ENCODE data around the gene ZBTB9. TPM values are rescaled to one million over a fixed set of nuclear protein-coding genes. Genes with fewer than 3 reads are reported as not detected.
A peak's percentile ranks its signal among the peaks of the same experiment; 100 is the strongest.

The ZBTB9 gene
- polyA plus RNA-seq, 3 donors: 0.42 to 2.0 (median 1.1) TPM

DNA sequence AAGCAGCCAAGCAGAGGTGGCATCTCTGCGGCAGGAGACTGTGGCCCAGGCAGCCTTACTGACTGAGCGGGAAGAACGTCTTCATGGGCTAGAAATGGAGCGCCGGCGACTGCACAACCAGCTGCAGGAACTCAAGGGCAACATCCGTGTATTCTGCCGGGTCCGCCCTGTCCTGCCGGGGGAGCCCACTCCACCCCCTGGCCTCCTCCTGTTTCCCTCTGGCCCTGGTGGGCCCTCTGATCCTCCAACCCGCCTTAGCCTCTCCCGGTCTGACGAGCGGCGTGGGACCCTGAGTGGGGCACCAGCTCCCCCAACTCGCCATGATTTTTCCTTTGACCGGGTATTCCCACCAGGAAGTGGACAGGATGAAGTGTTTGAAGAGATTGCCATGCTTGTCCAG is 49.5 kb upstream of the ZBTB9 start:
- Mint-ChIP-seq H3K27me3 (ENCODE audit: low read depth in 3 of 3) (peaks cover 0 to 8% (median 0%) of the 10 kb centered on the region in 3 donors), H3K27ac (peak overlapping the region in 4 of 7 donors; percentile 2 to 78 (median 58)), H3K4me3 (no peak overlapping the region), H3K4me1 (peaks cover 4% of the 10 kb centered on the region), H3K9me3 (no peaks in the 10 kb centered on the region), H3K36me3 (peaks cover 43 to 60% of the 10 kb centered on the region in 2 donors)
- H3K27me3 ChIP-seq (ENCODE audit: control insufficient read depth in 2 of 2, insufficient read depth in 2 of 2, low read length in 2 of 2): no peaks in the 10 kb centered on the region
- H3K4me2 ChIP-seq (replicated peaks; ENCODE audit: extremely low read depth, low read length, poor library complexity, severe bottlenecking): no peak overlapping the region
- TF ChIP-seq, protein P1, sequence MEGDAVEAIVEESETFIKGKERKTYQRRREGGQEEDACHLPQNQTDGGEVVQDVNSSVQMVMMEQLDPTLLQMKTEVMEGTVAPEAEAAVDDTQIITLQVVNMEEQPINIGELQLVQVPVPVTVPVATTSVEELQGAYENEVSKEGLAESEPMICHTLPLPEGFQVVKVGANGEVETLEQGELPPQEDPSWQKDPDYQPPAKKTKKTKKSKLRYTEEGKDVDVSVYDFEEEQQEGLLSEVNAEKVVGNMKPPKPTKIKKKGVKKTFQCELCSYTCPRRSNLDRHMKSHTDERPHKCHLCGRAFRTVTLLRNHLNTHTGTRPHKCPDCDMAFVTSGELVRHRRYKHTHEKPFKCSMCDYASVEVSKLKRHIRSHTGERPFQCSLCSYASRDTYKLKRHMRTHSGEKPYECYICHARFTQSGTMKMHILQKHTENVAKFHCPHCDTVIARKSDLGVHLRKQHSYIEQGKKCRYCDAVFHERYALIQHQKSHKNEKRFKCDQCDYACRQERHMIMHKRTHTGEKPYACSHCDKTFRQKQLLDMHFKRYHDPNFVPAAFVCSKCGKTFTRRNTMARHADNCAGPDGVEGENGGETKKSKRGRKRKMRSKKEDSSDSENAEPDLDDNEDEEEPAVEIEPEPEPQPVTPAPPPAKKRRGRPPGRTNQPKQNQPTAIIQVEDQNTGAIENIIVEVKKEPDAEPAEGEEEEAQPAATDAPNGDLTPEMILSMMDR (IDR thresholded peaks at IDR 0.05): no peak
- no peak overlapping the region for H3K4me3 ChIP-seq (replicated peaks in 1 of 3; ENCODE audit: low read depth in 2 of 3, low read length in 3 of 3)
- no peaks in the 10 kb centered on the region for H3K9me3 ChIP-seq (replicated peaks in 1 of 2; ENCODE audit: control insufficient read depth in 1 of 2, insufficient read depth in 1 of 2, low read length in 2 of 2)
- intact Hi-C loops (cut with micrococcal nuclease): no loop called here
- no peaks in the 10 kb centered on the region for H4K20me1 ChIP-seq (ENCODE audit: insufficient read depth, low read length)
- H3K9ac ChIP-seq (ENCODE audit: insufficient read depth, low read length, poor library complexity, severe bottlenecking): no peak overlapping the region
- H3K27ac ChIP-seq (ENCODE audit: low read depth in 1 of 2, low read length in 2 of 2): peak overlapping the region in 1 of 2 donors; percentile 70
- peaks cover 6 to 7% of the 10 kb centered on the region in 2 donors for H3K4me1 ChIP-seq (ENCODE audit: control insufficient read depth in 1 of 2, insufficient read depth in 2 of 2, low read length in 2 of 2)
- peaks cover 43% of the 10 kb centered on the region for H3K79me2 ChIP-seq (ENCODE audit: insufficient read depth, low read length)
- WGBS (ENCODE audit: insufficient coverage): 98% methylated on average over 16 of the region's 17 CpGs
- no peak for DNase-seq
- peaks cover 29 to 71% of the 10 kb centered on the region in 2 donors for H3K36me3 ChIP-seq (replicated peaks in 1 of 2; ENCODE audit: control insufficient read depth in 1 of 2, insufficient read depth in 2 of 2, low read length in 2 of 2)
- H2AFZ ChIP-seq (ENCODE audit: insufficient read depth, low read depth, low read length, poor library complexity, severe bottlenecking): no peak overlapping the region

DNA sequence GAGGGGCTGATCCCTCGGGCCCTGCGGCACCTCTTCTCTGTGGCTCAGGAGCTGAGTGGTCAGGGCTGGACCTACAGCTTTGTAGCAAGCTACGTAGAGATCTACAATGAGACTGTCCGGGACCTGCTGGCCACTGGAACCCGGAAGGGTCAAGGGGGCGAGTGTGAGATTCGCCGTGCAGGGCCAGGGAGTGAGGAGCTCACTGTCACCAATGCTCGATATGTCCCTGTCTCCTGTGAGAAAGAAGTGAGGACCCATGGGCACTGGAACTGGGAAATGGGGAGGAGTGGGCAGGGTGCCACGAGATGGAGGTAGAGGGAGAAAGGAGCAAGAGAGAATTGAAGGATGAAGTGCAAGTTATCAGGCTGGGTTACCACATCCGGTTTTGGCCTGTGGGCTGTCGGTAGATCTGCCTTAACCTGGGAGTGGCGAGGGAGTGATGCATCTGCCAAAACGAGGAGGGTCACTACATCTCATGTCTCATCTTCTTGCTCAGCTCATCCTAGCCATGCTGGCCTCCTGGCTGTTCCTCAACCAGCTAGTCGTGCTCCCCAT is 48.9 kb upstream of the ZBTB9 start:
- H3K9ac ChIP-seq (ENCODE audit: insufficient read depth, low read length, poor library complexity, severe bottlenecking): no peak overlapping the region
- H3K27ac Mint-ChIP-seq: peak overlapping the region; percentile 2 to 74 (median 46)
- no peaks in the 10 kb centered on the region for H3K27me3 ChIP-seq (ENCODE audit: control insufficient read depth in 2 of 2, insufficient read depth in 2 of 2, low read length in 2 of 2)
- intact Hi-C loops (cut with micrococcal nuclease): no loop called here
- H3K27ac ChIP-seq (ENCODE audit: low read depth in 1 of 2, low read length in 2 of 2): peak overlapping the region in 1 of 2 donors; percentile 70
- no peak overlapping the region for H3K4me3 Mint-ChIP-seq
- 86% methylated on average over 15 of the region's 15 CpGs for WGBS (ENCODE audit: insufficient coverage)
- H3K36me3 ChIP-seq (replicated peaks in 1 of 2; ENCODE audit: control insufficient read depth in 1 of 2, insufficient read depth in 2 of 2, low read length in 2 of 2): peaks cover 29 to 66% of the 10 kb centered on the region in 2 donors
- no peaks in the 10 kb centered on the region for H3K9me3 ChIP-seq (replicated peaks in 1 of 2; ENCODE audit: control insufficient read depth in 1 of 2, insufficient read depth in 1 of 2, low read length in 2 of 2)
- peaks cover 0 to 9% (median 0%) of the 10 kb centered on the region in 3 donors for H3K27me3 Mint-ChIP-seq (ENCODE audit: low read depth in 3 of 3)
- H3K4me2 ChIP-seq (replicated peaks; ENCODE audit: extremely low read depth, low read length, poor library complexity, severe bottlenecking): no peak overlapping the region
- DNase-seq: no peak
- H3K4me3 ChIP-seq (replicated peaks in 1 of 3; ENCODE audit: low read depth in 2 of 3, low read length in 3 of 3): no peak overlapping the region
- peaks cover 43% of the 10 kb centered on the region for H3K79me2 ChIP-seq (ENCODE audit: insufficient read depth, low read length)
- H2AFZ ChIP-seq (ENCODE audit: insufficient read depth, low read depth, low read length, poor library complexity, severe bottlenecking): no peak overlapping the region
- TF ChIP-seq, protein P1 (IDR thresholded peaks at IDR 0.05): no peak
- peaks cover 38 to 54% of the 10 kb centered on the region in 2 donors for H3K36me3 Mint-ChIP-seq
- peaks cover 4% of the 10 kb centered on the region for H3K4me1 Mint-ChIP-seq
- H3K9me3 Mint-ChIP-seq: no peaks in the 10 kb centered on the region
- H4K20me1 ChIP-seq (ENCODE audit: insufficient read depth, low read length): no peaks in the 10 kb centered on the region
- H3K4me1 ChIP-seq (ENCODE audit: control insufficient read depth in 1 of 2, insufficient read depth in 2 of 2, low read length in 2 of 2): peaks cover 6 to 8% of the 10 kb centered on the region in 2 donors
